Right atrium auricular region (tissue), 2 donors: ENCODE results near the gene PLCD3. TPM values are rescaled to one million over a fixed set of nuclear protein-coding genes. Genes with fewer than 3 reads are reported as not detected.

ENCODE experiments used
- DNase-seq: peaks from one replicate; pipeline ENCODE4 v3.0.0-alpha.2; 2019; ENCODE audit warnings: low spot score
- H3K27ac ChIP-seq, 2 donors: fragments of 200-600 bp; sonication (generic); 1 replicate in 1 of 2; 2 replicates in 1 of 2; pipeline ENCODE4 v1.5.1; 2016 to 2019
- H3K27me3 ChIP-seq, 2 donors: fragments of 200-600 bp; sonication (generic); one replicate each; pipeline versions ENCODE4 v1.5.1 to v1.6.0; 2017 to 2019
- H3K36me3 ChIP-seq: fragments of 200-600 bp; sonication (generic); one replicate; pipeline ENCODE4 v1.5.1; 2016
- H3K4me1 ChIP-seq, 2 donors: fragments of 200-600 bp; sonication (generic); one replicate each; pipeline versions ENCODE4 v1.5.1 to v1.6.0; 2017 to 2019
- H3K4me3 ChIP-seq, 2 donors: fragments of 200-600 bp; sonication (generic); 1 replicate in 1 of 2; 2 replicates in 1 of 2; pipeline ENCODE4 v1.5.1; 2017 to 2019; ENCODE audit warnings: mild to moderate bottlenecking in 1 of 2, moderate library complexity in 1 of 2
- H3K9me3 ChIP-seq, 2 donors: fragments of 200-600 bp; sonication (generic); one replicate each; pipeline ENCODE4 v1.5.1; 2019
- CTCF ChIP-seq, 2 donors: fragments of 200-600 bp; sonication (generic); IDR thresholded peaks; one replicate each; pipeline ENCODE4 v1.5.1; 2019; ENCODE audit warnings: antibody characterized with exemption in 2 of 2
- total RNA-seq, 2 donors: library from RNA; depleted of rRNA; stranded (reverse); fragments of >200 nt; gene quantifications; one replicate each; pipeline ENCODE4 v1.1.0, GENCODE V29; 2016

The PLCD3 gene
- total RNA-seq, 2 donors from 2014 or later: 102 to 156 TPM

- Histone ChIP-seq H3K27ac (peak overlapping the region; percentile 18 to 58), H3K4me1 (peaks cover 0 to 27% of the 10 kb centered on the region in 2 donors), H3K36me3 (peaks cover 13% of the 10 kb centered on the region), H3K4me3 (no peak overlapping the region), H3K27me3 (no peaks in the 10 kb centered on the region), H3K9me3 (no peaks in the 10 kb centered on the region)
- DNase-seq: peak; percentile 74
- TF ChIP-seq CTCF (IDR thresholded peaks at IDR 0.05): no peak
Observed at GRCh38 chr17:45073414-45074070, 58.8 kb downstream of the PLCD3 start.

GRCh38 chr17:45070809-45071208, 61.5 kb downstream of the PLCD3 start:
- no peak overlapping the region for H3K4me3 ChIP-seq
- H3K27me3 ChIP-seq: no peaks in the 10 kb centered on the region
- H3K36me3 ChIP-seq: peaks cover 13% of the 10 kb centered on the region
- peaks cover 0 to 25% of the 10 kb centered on the region in 2 donors for H3K4me1 ChIP-seq
- no peak for TF ChIP-seq CTCF (IDR thresholded peaks at IDR 0.05)
- no peaks in the 10 kb centered on the region for H3K9me3 ChIP-seq
- H3K27ac ChIP-seq: no peak overlapping the region
- no peak for DNase-seq

GRCh38 chr17:45070001-45070400, 62.3 kb downstream of the PLCD3 start:
- H3K4me3 ChIP-seq: no peak overlapping the region
- no peaks in the 10 kb centered on the region for H3K9me3 ChIP-seq
- H3K27ac ChIP-seq: peak overlapping the region; percentile 2 to 39
- no peak for TF ChIP-seq CTCF (IDR thresholded peaks at IDR 0.05)
- no peak for DNase-seq
- no peaks in the 10 kb centered on the region for H3K27me3 ChIP-seq
- H3K4me1 ChIP-seq: peaks cover 0 to 28% of the 10 kb centered on the region in 2 donors
- H3K36me3 ChIP-seq: peaks cover 13% of the 10 kb centered on the region

GRCh38 chr17:45067637-45068036, 64.7 kb downstream of the PLCD3 start:
- no peak for DNase-seq
- H3K4me3 ChIP-seq: no peak overlapping the region
- peaks cover 0 to 38% of the 10 kb centered on the region in 2 donors for H3K4me1 ChIP-seq
- no peaks in the 10 kb centered on the region for H3K27me3 ChIP-seq
- H3K27ac ChIP-seq: peak overlapping the region in 1 of 2 donors; percentile 5
- TF ChIP-seq CTCF (IDR thresholded peaks at IDR 0.05): no peak
- no peaks in the 10 kb centered on the region for H3K9me3 ChIP-seq
- peaks cover 9% of the 10 kb centered on the region for H3K36me3 ChIP-seq

GRCh38 chr17:45063198-45063597, 69.1 kb downstream of the PLCD3 start:
- no peak for DNase-seq
- Histone ChIP-seq H3K27ac (no peak overlapping the region), H3K36me3 (no peaks in the 10 kb centered on the region), H3K27me3 (no peaks in the 10 kb centered on the region), H3K9me3 (no peaks in the 10 kb centered on the region), H3K4me1 (peaks cover 0 to 57% of the 10 kb centered on the region in 2 donors), H3K4me3 (no peak overlapping the region)
- no peak for TF ChIP-seq CTCF (IDR thresholded peaks at IDR 0.05)
